HG03457 (cell line): ENCODE data around the gene TRUB2.

Experiments
- ATAC-seq: cut with Tn5 transposase; IDR thresholded peaks from one replicate; pipeline ENCODE4 v1.9.1; 2021; ENCODE audit warnings: moderate number of reproducible peaks; ENCODE audit not compliant: unreplicated experiment

The TRUB2 gene

DNA sequence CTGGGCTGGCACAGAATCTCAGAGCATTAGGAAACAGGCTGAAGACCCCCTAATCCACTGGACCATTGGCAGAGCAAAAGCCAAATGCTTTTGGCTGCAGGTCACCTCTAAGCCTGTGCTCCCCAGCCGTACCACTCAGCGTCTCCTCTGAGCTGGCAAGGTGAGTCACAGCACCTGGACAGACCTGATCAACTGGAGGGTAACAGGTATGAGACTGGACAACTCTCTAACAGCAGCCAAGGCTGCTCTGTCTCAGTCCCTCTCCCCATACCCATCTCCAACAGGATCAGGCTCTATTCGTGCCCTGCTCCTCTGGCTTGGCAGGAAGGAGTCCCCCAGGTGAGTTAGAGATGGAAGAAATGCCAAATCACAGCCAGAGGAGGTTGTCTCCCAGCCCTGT lies 51.1 kb downstream of the TRUB2 start:
- no peak for ATAC-seq

DNA sequence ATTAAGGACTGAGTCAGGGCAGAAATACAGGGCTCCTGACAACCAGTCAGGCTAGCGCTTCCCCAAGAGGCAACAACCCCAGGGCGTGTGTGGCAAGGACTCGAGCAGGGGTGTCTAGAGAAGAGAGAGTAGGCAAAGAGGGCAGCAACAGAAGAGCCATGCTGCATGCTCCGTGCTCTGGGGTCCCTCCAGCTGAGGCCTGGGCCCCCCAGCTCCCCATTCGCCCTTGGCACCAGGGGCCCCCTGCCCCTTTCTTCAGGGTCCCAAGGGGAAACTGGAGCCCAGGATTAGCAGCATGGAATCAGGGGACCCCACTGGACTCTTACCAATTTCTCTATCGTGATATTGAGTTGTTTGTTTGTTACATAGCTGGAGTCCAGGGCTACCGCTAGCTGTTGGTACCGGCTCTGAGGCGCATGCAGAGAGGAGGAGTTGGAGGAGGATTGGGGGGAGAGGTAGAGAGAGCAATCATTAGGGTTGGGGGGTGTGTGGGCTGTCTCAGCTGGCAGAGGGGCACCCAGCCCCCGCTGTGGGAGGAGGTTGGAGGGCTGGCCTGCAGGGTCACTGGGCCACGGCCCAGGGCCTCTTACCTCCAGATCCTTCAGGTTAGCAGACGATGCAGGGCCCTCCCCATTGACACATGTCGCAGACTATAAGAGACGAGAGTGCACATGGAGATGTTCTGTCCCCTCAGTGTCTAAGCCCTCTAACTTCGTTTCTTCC lies 55.2 kb downstream of the TRUB2 start:
- ATAC-seq: no peak

DNA sequence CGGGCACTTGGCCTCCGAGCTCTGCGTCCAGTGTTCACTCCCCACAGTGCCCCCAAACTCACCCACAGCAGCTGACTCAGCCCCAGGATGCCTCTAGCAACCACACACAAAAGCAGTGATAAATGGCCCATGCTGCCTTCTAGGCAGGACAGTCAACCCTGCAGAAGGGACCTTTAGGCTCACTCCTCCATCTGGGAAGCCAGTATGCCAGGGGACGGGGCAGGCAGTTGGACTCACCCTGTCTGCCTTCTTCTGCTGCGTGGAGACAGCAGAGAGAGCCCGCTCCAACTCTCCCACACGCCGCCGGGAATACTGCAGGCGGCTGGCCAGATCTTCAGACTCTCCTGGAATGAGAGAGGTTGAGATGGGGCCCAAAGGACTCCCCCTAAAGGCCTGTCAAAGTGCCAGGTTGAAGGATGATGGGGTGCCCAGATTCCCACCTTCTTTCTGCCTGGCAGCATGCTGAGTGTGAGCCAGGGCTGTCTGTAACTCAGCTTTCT lies 56.8 kb downstream of the TRUB2 start:
- ATAC-seq: no peak

DNA sequence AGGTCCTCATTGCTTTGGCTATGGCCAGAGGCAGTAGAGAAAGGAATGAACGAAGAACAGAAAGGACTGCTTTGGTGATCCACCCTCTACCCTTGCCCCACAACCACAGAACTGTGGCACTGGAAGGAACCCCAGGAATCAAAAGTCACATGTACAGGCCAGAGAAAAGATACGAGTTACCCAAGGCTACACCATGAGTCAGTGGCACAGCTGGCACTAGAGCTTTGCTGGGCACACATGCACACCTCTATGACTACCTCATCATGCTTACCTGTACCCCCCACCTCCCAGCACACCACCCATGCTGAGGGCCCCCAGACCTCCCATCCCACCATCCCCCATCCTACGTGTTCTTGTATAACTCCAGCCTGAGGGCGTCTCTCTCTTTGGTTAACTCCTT lies 59.6 kb downstream of the TRUB2 start:
- ATAC-seq: no peak

GRCh38 chr9:128260340-128260739 lies 61.9 kb downstream of the TRUB2 start:
- no peak for ATAC-seq

GRCh38 chr9:128259156-128259555 lies 63.1 kb downstream of the TRUB2 start:
- no peak for ATAC-seq

DNA sequence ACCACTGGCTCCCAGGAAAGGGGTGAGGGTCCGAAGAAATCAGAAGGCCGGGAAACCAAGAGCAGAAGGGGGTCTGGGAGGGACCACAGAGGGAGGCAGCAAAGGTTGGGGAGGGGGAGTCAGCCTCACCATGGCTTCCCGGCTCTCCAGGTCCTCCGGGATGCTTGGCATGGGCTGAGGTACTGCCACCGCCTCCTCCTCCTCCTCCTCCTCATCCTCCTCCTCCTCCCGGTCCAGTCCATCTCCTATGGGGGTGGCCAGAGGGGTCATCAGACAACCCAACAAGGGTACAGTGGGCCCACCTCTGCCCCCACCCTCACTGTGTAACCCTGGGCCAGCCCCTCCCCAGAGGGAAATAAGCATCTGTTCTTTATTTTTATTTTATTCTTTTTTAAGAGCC lies 63.9 kb downstream of the TRUB2 start:
- no peak for ATAC-seq

GRCh38 chr9:128257907-128258306 lies 64.3 kb downstream of the TRUB2 start:
- no peak for ATAC-seq

DNA sequence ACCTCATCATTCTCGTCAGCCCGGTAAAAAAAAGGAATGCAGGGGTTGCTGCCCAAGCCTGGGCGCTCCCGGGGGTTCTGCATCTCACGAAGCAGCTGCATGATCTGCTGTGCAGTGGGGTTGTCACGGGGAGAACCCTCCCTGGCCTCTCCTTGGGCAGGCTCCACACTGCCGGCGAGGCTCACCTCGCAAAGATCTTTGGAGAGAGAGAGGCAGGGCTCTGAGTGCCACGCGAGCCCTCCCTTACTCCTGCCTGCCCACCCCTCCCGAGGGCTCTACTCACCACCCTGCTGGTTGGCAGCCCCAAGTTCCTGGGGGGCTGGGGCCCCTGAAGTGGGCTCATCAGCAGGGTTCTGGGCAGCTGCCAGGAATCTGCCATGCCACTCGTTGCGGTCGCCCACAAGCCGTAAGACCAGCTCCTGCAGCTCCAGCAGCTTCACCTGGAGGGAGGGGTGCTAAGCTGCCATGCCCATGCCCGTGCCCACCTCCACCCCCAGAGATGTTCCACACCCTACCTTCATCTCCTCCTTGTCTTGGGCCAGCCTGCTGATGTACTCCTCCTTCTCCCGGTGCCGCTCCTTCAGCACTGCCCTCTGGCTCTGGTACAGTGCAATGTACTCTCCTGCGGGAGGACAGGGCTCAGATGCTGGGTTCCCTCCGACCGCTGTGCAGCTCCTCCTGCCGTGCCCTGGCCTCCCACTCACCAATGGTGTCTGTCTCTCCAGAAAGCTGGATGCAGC lies 65.0 kb downstream of the TRUB2 start:
- no peak for ATAC-seq
